HG03575 (cell line): Measurements from ENCODE around the gene TSEN2.
"Not testable (repeated sequence)": the region's sequence is repeated elsewhere in the genome, so short reads cannot be mapped to it uniquely, and the experiment has no call there.

Source experiments
- ATAC-seq: cut with Tn5 transposase; IDR thresholded peaks from one replicate; pipeline ENCODE4 v1.9.1; 2021; ENCODE audit not compliant: unreplicated experiment, insufficient number of reproducible peaks, low FRiP score; ENCODE audit errors: extremely low read depth

TSEN2 gene

GRCh38 chr3:12484198-12484982 is at the start of gene TSEN2:
TSS of gene TSEN2 (plus strand) at chr3:12484480. CDS start at chr3:12489801, 5,321 bp downstream.
- peak; percentile 50 for ATAC-seq

GRCh38 chr3:12436514-12437220 is 47.6 kb upstream of the TSEN2 start:
- ATAC-seq = no peak

- no peak for ATAC-seq
These were observed 47.1 kb upstream of the TSEN2 start for GRCh38 chr3:12437221-12437605.

GRCh38 chr3:12437861-12438260 is 46.4 kb upstream of the TSEN2 start:
- no peak for ATAC-seq

GRCh38 chr3:12438318-12438717 is 46.0 kb upstream of the TSEN2 start:
- ATAC-seq = no peak

- ATAC-seq = no peak
These were observed 44.9 kb upstream of the TSEN2 start for GRCh38 chr3:12439161-12439940.

- no peak for ATAC-seq
These were observed 43.2 kb upstream of the TSEN2 start for GRCh38 chr3:12440927-12441714.

GRCh38 chr3:12442654-12443501 is 41.4 kb upstream of the TSEN2 start:
- no peak for ATAC-seq

- ATAC-seq = no peak
These were observed 40.3 kb upstream of the TSEN2 start for GRCh38 chr3:12443781-12444522.

- ATAC-seq = no peak
These were observed 39.5 kb upstream of the TSEN2 start for GRCh38 chr3:12444582-12445471.

GRCh38 chr3:12445523-12446240 is 38.6 kb upstream of the TSEN2 start:
- no peak for ATAC-seq

- no peak for ATAC-seq
These were observed 38.0 kb upstream of the TSEN2 start for GRCh38 chr3:12446298-12446697.

- no peak for ATAC-seq
These were observed 37.2 kb upstream of the TSEN2 start for GRCh38 chr3:12447075-12447474.

GRCh38 chr3:12448404-12449202 is 35.7 kb upstream of the TSEN2 start:
- ATAC-seq = not testable (repeated sequence)
